Forelimb muscle (tissue), 1 donor: ENCODE results near the gene SELENOO. TPM values are rescaled to one million over a fixed set of nuclear protein-coding genes. Genes with fewer than 3 reads are reported as not detected.

Source experiments
- DNase-seq: peaks from one replicate; pipeline ENCODE4 v3.0.0-alpha.2; 2013; ENCODE audit warnings: low read depth
- polyA plus RNA-seq: library from polyadenylated mRNA; unstranded; fragments of 120-200 nt; gene quantifications from one replicate; pipeline ENCODE4 v1.2.1, GENCODE V29; 2013; ENCODE audit not compliant: insufficient read length

The SELENOO gene
- polyA plus RNA-seq, 1 donor, result 15.7 TPM

- no peak for DNase-seq
These were observed 52.5 kb downstream of the SELENOO start for GRCh38 chr22:50253046-50253915.

- no peak for DNase-seq
These were observed 53.1 kb downstream of the SELENOO start for GRCh38 chr22:50253941-50254340.

GRCh38 chr22:50255099-50255498, 54.3 kb downstream of the SELENOO start:
- DNase-seq, result no peak

- no peak for DNase-seq
These were observed 54.8 kb downstream of the SELENOO start for GRCh38 chr22:50255607-50256006.

- DNase-seq, result no peak
These were observed 55.5 kb downstream of the SELENOO start for GRCh38 chr22:50256258-50256862.

GRCh38 chr22:50257041-50257440, 56.2 kb downstream of the SELENOO start:
- no peak for DNase-seq

- no peak for DNase-seq
These were observed 56.9 kb downstream of the SELENOO start for GRCh38 chr22:50257451-50258360.

- DNase-seq, result no peak
These were observed 57.8 kb downstream of the SELENOO start for GRCh38 chr22:50258361-50259292.

GRCh38 chr22:50259302-50259701, 58.5 kb downstream of the SELENOO start:
- DNase-seq, result no peak

- no peak for DNase-seq
These were observed 59.6 kb downstream of the SELENOO start for GRCh38 chr22:50260434-50260800.

GRCh38 chr22:50260801-50261614, 60.2 kb downstream of the SELENOO start:
- no peak for DNase-seq

GRCh38 chr22:50261615-50262459, 61.0 kb downstream of the SELENOO start, which contains the start of gene MAPK12:
MAPK12 (minus strand) TSS chr22:50261683; CDS start chr22:50261509, 174 bp downstream.
- no peak for DNase-seq

- no peak for DNase-seq
These were observed 61.7 kb downstream of the SELENOO start for GRCh38 chr22:50262460-50262911.

GRCh38 chr22:50262973-50263617, 62.3 kb downstream of the SELENOO start:
- no peak for DNase-seq

GRCh38 chr22:50264104-50264745, 63.4 kb downstream of the SELENOO start:
- DNase-seq, result no peak

GRCh38 chr22:50264946-50265669, 64.3 kb downstream of the SELENOO start:
- no peak for DNase-seq

- DNase-seq, result no peak
These were observed 66.2 kb downstream of the SELENOO start for GRCh38 chr22:50266994-50267393.
